Measurements from ENCODE around the gene UBE2G1. TPM values are rescaled to one million over a fixed set of nuclear protein-coding genes. Genes with fewer than 3 reads are reported as not detected.
"Not testable (repeated sequence)": the region's sequence is repeated elsewhere in the genome, so short reads cannot be mapped to it uniquely, and the experiment has no call there.

UBE2G1 gene
- total RNA-seq, 4 donors from 2014 or later = 50.9 to 77.5 (median 67.9) TPM

GRCh38 chr17:4375039-4375748, 8.7 kb upstream of the UBE2G1 start:
- H3K4me1 ChIP-seq = no peaks in the 10 kb centered on the region
- H3K27me3 ChIP-seq = no peaks in the 10 kb centered on the region
- no peaks in the 10 kb centered on the region for H3K9me3 ChIP-seq
- H3K27ac ChIP-seq = no peak overlapping the region
- H3K4me3 ChIP-seq = no peak overlapping the region
- 57 to 76% methylated on average over 6 to 7 of the region's 7 CpGs for WGBS, 2 donors (ENCODE audit: low coverage in 1 of 2)
- H3K36me3 ChIP-seq = no peaks in the 10 kb centered on the region
- no peak for TF ChIP-seq POLR2A (IDR thresholded peaks at IDR 0.05)
- no peak for TF ChIP-seq EP300 (IDR thresholded peaks at IDR 0.05)
- no peak for TF ChIP-seq CTCF (IDR thresholded peaks at IDR 0.05)
- TF ChIP-seq POLR2AphosphoS5 (IDR thresholded peaks at IDR 0.05) = no peak
- no peak for ATAC-seq

- 90 to 91% methylated on average over 13 to 16 of the region's 16 CpGs for WGBS, 2 donors (ENCODE audit: low coverage in 1 of 2)
- H3K4me1 ChIP-seq = peaks cover 0 to 8% (median 1%) of the 10 kb centered on the region in 3 donors
- no peak overlapping the region for H3K4me3 ChIP-seq
- no peaks in the 10 kb centered on the region for H3K27me3 ChIP-seq
- no peak overlapping the region for H3K27ac ChIP-seq
- no peaks in the 10 kb centered on the region for H3K36me3 ChIP-seq
- no peak for ATAC-seq
- no peaks in the 10 kb centered on the region for H3K9me3 ChIP-seq
- TF ChIP-seq EP300 (IDR thresholded peaks at IDR 0.05) = no peak
- no peak for TF ChIP-seq CTCF (IDR thresholded peaks at IDR 0.05)
- TF ChIP-seq POLR2AphosphoS5 (IDR thresholded peaks at IDR 0.05) = no peak
- no peak for TF ChIP-seq POLR2A (IDR thresholded peaks at IDR 0.05)
These were observed 3.2 kb upstream of the UBE2G1 start for GRCh38 chr17:4369557-4370230.

- no peak for TF ChIP-seq POLR2AphosphoS5 (IDR thresholded peaks at IDR 0.05)
- no peak for TF ChIP-seq CTCF (IDR thresholded peaks at IDR 0.05)
- TF ChIP-seq POLR2A (IDR thresholded peaks at IDR 0.05) = no peak
- no peak for TF ChIP-seq EP300 (IDR thresholded peaks at IDR 0.05)
- Histone ChIP-seq H3K4me3 (no peak overlapping the region), H3K27ac (no peak overlapping the region), H3K9me3 (no peaks in the 10 kb centered on the region), H3K36me3 (no peaks in the 10 kb centered on the region), H3K27me3 (no peaks in the 10 kb centered on the region), H3K4me1 (peaks cover 0 to 22% (median 5%) of the 10 kb centered on the region in 3 donors)
- WGBS, 2 donors (ENCODE audit: low coverage in 1 of 2) = 84 to 100% methylated on average over 1 to 4 of the region's 5 CpGs
- no peak for ATAC-seq
These were observed 1.9 kb upstream of the UBE2G1 start for GRCh38 chr17:4368341-4368740.

- not testable (repeated sequence) for ATAC-seq, H3K9me3 ChIP-seq, H3K27me3 ChIP-seq, H3K36me3 ChIP-seq
- WGBS, 2 donors (ENCODE audit: low coverage in 1 of 2) = 88 to 95% methylated on average over 3 to 4 of the region's 10 CpGs
- Histone ChIP-seq H3K27ac (peak overlapping the region in 3 of 4 donors; percentile 99 to 100 (median 99)), H3K4me1 (peaks cover 0 to 33% (median 11%) of the 10 kb centered on the region in 3 donors), H3K4me3 (peak overlapping the region in 1 of 2 donors; percentile 100)
These were observed 702 bp upstream of the UBE2G1 start for GRCh38 chr17:4367177-4367576.

GRCh38 chr17:4365628-4366326, 698 bp downstream of the UBE2G1 start:
- ATAC-seq = peak; percentile 4
- H3K27me3 ChIP-seq = no peaks in the 10 kb centered on the region
- H3K36me3 ChIP-seq = no peaks in the 10 kb centered on the region
- TF ChIP-seq EP300 (IDR thresholded peaks at IDR 0.05) (no peak), POLR2A (IDR thresholded peaks at IDR 0.05) (no peak), POLR2AphosphoS5 (IDR thresholded peaks at IDR 0.05) (no peak), CTCF (IDR thresholded peaks at IDR 0.05) (no peak)
- peak overlapping the region; percentile 84 to 100 for H3K4me3 ChIP-seq
- peak overlapping the region; percentile 95 to 100 (median 99) for H3K27ac ChIP-seq
- H3K4me1 ChIP-seq = peaks cover 0 to 47% (median 11%) of the 10 kb centered on the region in 3 donors
- H3K9me3 ChIP-seq = no peaks in the 10 kb centered on the region
- no CpG with 5 or more reads among the region's 82 CpGs for WGBS, 2 donors (ENCODE audit: low coverage in 1 of 2)
